Loucy (cell line): ENCODE measurements around the gene SUMO2.

Source experiments
- EZH2phosphoT487 ChIP-seq: fragments of 200-600 bp; IDR thresholded peaks from 2 replicates; pipeline ENCODE4 v1.6.1; 2018; ENCODE audit warnings: antibody characterized with exemption, mild to moderate bottlenecking, moderate library complexity, borderline replicate concordance
- TF ChIP-seq, protein P1 (sequence below): fragments of 200-600 bp; sonication (generic); conservative IDR thresholded peaks from 2 replicates; pipeline ENCODE4 v1.5.1; 2014; ENCODE audit warnings: mild to moderate bottlenecking, antibody characterized with exemption, low read length

GRCh38 chr17:75181608-75182318 is 996 bp downstream of the SUMO2 start:
- TF ChIP-seq, protein P1, sequence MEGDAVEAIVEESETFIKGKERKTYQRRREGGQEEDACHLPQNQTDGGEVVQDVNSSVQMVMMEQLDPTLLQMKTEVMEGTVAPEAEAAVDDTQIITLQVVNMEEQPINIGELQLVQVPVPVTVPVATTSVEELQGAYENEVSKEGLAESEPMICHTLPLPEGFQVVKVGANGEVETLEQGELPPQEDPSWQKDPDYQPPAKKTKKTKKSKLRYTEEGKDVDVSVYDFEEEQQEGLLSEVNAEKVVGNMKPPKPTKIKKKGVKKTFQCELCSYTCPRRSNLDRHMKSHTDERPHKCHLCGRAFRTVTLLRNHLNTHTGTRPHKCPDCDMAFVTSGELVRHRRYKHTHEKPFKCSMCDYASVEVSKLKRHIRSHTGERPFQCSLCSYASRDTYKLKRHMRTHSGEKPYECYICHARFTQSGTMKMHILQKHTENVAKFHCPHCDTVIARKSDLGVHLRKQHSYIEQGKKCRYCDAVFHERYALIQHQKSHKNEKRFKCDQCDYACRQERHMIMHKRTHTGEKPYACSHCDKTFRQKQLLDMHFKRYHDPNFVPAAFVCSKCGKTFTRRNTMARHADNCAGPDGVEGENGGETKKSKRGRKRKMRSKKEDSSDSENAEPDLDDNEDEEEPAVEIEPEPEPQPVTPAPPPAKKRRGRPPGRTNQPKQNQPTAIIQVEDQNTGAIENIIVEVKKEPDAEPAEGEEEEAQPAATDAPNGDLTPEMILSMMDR, result no peak
- TF ChIP-seq EZH2phosphoT487, result no peak
